Esophagus muscularis mucosa (tissue), 4 donors: ENCODE results near the gene ELFN1. TPM values are rescaled to one million over a fixed set of nuclear protein-coding genes. Genes with fewer than 3 reads are reported as not detected.

Experiments
- DNase-seq: peaks from one replicate; pipeline ENCODE4 v3.0.0-alpha.2; 2017; ENCODE audit errors: extremely low spot score
- H3K27ac ChIP-seq, 4 donors: fragments of 200-600 bp; sonication (generic); replicated peaks in 1 of 4; 1 replicate in 3 of 4; 2 replicates in 1 of 4; pipeline ENCODE4 v1.5.1; 2016 to 2019; ENCODE audit warnings: mild to moderate bottlenecking in 1 of 4
- H3K27me3 ChIP-seq, 4 donors: fragments of 200-600 bp; sonication (generic); one replicate each; pipeline versions ENCODE4 v1.5.1 to v1.6.0; 2016 to 2019
- H3K36me3 ChIP-seq, 4 donors: fragments of 200-600 bp; sonication (generic); one replicate each; pipeline ENCODE4 v1.5.1; 2016 to 2019
- H3K4me1 ChIP-seq, 4 donors: fragments of 200-600 bp; sonication (generic); one replicate each; pipeline ENCODE4 v1.5.1; 2016 to 2019
- H3K4me3 ChIP-seq, 4 donors: fragments of 200-600 bp; sonication (generic); 1 replicate in 2 of 4; 2 replicates in 2 of 4; pipeline ENCODE4 v1.5.1; 2016 to 2019; ENCODE audit warnings: mild to moderate bottlenecking in 4 of 4, moderate library complexity in 1 of 4
- H3K9me3 ChIP-seq, 4 donors: fragments of 200-600 bp; sonication (generic); 1 replicate in 3 of 4; 2 replicates in 1 of 4; pipeline ENCODE4 v1.5.1; 2016 to 2019
- CTCF ChIP-seq, 3 experiments: fragments of 200-600 bp in 2 of 3; fragments of 450-650 bp in 1 of 3; sonication (generic) in 2 of 3; IDR thresholded peaks; one replicate each; pipeline ENCODE4 v1.5.1; 2017 to 2019; ENCODE audit warnings: antibody characterized with exemption in 3 of 3, mild to moderate bottlenecking in 2 of 3, moderate library complexity in 1 of 3
- EP300 ChIP-seq: sonication (generic); formaldehyde crosslinking; IDR thresholded peaks from one replicate; pipeline ENCODE4 v1.6.1; 2017; ENCODE audit warnings: antibody characterized with exemption
- POLR2A ChIP-seq: fragments of 450-650 bp; IDR thresholded peaks from one replicate; pipeline ENCODE4 v1.6.1; 2017; ENCODE audit warnings: antibody characterized with exemption, moderate library complexity, mild to moderate bottlenecking, low read depth
- POLR2AphosphoS5 ChIP-seq, 2 donors: sonication (generic); formaldehyde crosslinking; IDR thresholded peaks; one replicate each; pipeline ENCODE4 v1.6.1; 2017; ENCODE audit warnings: antibody characterized with exemption in 2 of 2
- WGBS: methylation state at CpG from one replicate; pipeline ENCODE4 v1.1.5; 2018; 5-methylcytosine and 5-hydroxymethylcytosine counted together
- intact Hi-C: fragments of 100-400 bp; cut with DNase I; formaldehyde crosslinking; loops from one replicate; pipeline ENCODE4 v1.15.1; 2023
- total RNA-seq, 4 donors: library from RNA; depleted of rRNA; stranded (reverse); fragments of >200 nt; gene quantifications; one replicate each; pipeline versions ENCODE4 v1.1.0 to v1.2.1, GENCODE V29; 2016

The ELFN1 gene
- total RNA-seq, 4 donors from 2014 or later: 0.86 to 3.3 (median 1.9) TPM

DNA sequence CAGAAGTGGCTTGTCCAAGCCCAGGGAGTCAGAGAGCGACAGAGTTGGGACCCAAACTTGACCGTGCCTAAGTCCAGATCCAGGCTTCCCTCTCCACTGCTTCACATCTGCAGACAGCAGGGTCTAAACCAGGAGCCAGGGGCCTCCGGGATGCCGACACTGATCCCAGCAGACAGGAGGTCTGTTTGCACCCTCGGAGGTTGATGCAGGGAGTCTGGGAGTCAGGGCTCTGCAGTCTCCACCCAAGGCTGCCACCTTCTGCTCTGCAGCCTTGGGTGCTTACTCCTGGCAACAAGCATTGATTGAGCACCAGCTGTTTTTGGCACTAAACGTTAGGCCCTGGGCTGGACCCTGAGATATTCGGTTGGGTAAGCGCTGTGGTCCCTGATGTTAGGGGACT lies 21.0 kb downstream of the ELFN1 start:
- 94% methylated on average over 5 of the region's 8 CpGs for WGBS
- Histone ChIP-seq H3K4me3 (no peak overlapping the region), H3K36me3 (peaks cover 0 to 23% (median 0%) of the 10 kb centered on the region in 4 donors), H3K27me3 (peaks cover 0 to 41% (median 0%) of the 10 kb centered on the region in 4 donors), H3K9me3 (no peaks in the 10 kb centered on the region), H3K27ac (peak overlapping the region in 3 of 4 donors; percentile 47 to 55 (median 55)), H3K4me1 (peaks cover 3 to 18% (median 12%) of the 10 kb centered on the region in 4 donors)
- DNase-seq: no peak
- intact Hi-C loops: no loop called here
- TF ChIP-seq EP300 (no peak), POLR2AphosphoS5 (IDR thresholded peaks at IDR 0.05) (no peak), CTCF (IDR thresholded peaks at IDR 0.05) (no peak), POLR2A (no peak)

- 66% methylated on average over 13 of the region's 27 CpGs for WGBS
- H3K27ac ChIP-seq: peak overlapping the region; percentile 47 to 62 (median 55)
- DNase-seq: no peak
These were observed 21.8 kb downstream of the ELFN1 start for GRCh38 chr7:1691601-1692514.

GRCh38 chr7:1692515-1693418 lies 22.7 kb downstream of the ELFN1 start:
- H3K36me3 ChIP-seq: peaks cover 0 to 23% (median 0%) of the 10 kb centered on the region in 4 donors
- peak overlapping the region in 3 of 4 donors; percentile 55 to 62 (median 55) for H3K27ac ChIP-seq
- H3K4me1 ChIP-seq: peaks cover 3 to 18% (median 12%) of the 10 kb centered on the region in 4 donors
- peaks cover 0 to 51% (median 0%) of the 10 kb centered on the region in 4 donors for H3K27me3 ChIP-seq
- no peak overlapping the region for H3K4me3 ChIP-seq
- no peak for DNase-seq
- TF ChIP-seq POLR2AphosphoS5 (IDR thresholded peaks at IDR 0.05): no peak
- TF ChIP-seq CTCF (IDR thresholded peaks at IDR 0.05): no peak
- TF ChIP-seq POLR2A: no peak
- no peak for TF ChIP-seq EP300
- 85% methylated on average over 23 of the region's 27 CpGs for WGBS
- H3K9me3 ChIP-seq: no peaks in the 10 kb centered on the region
- intact Hi-C loops: no loop called here

More at GRCh38 chr7:1691601-1692514, 21.8 kb downstream of the ELFN1 start:
- TF ChIP-seq POLR2AphosphoS5 (IDR thresholded peaks at IDR 0.05): peak; percentile 36 to 37
- TF ChIP-seq POLR2A: no peak
- no peaks in the 10 kb centered on the region for H3K9me3 ChIP-seq
- intact Hi-C loops: no loop called here
- peaks cover 0 to 44% (median 0%) of the 10 kb centered on the region in 4 donors for H3K27me3 ChIP-seq
- peaks cover 3 to 18% (median 12%) of the 10 kb centered on the region in 4 donors for H3K4me1 ChIP-seq
- H3K36me3 ChIP-seq: peaks cover 0 to 23% (median 0%) of the 10 kb centered on the region in 4 donors
- H3K4me3 ChIP-seq: no peak overlapping the region

DNA sequence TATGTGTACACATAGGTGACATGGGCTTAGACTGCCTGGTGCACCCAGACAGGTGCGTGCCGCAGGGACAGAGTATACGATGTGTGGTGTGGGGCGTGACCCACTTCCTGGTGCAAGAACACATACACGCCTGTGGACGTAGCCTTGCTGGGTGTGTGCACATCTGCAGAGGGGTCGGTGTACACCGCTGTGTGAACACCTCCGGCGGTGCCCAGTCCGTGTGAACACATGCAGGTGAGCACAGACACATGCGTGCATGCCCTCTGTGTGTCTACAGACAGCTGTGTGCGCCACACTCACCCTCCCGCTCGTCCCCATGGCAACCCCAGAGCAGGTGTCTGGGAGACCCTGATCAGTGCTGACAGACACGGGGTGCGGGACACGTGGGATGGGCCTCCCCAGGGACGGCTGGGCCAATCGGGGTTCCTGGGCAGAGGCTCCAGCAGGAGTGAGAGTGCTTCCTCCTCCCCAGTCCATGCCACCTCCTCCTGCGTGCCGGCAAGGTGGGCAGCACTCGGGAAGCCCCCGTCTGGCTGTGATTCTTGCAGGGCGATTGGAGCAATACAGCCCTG lies 23.4 kb downstream of the ELFN1 start:
- H3K27ac ChIP-seq: no peak overlapping the region
- H3K36me3 ChIP-seq: peaks cover 0 to 18% (median 0%) of the 10 kb centered on the region in 4 donors
- intact Hi-C loops: no loop called here
- no peak overlapping the region for H3K4me3 ChIP-seq
- peaks cover 0 to 51% (median 0%) of the 10 kb centered on the region in 4 donors for H3K27me3 ChIP-seq
- H3K9me3 ChIP-seq: no peaks in the 10 kb centered on the region
- H3K4me1 ChIP-seq: peaks cover 3 to 18% (median 12%) of the 10 kb centered on the region in 4 donors
- no peak for TF ChIP-seq POLR2A
- no peak for TF ChIP-seq CTCF (IDR thresholded peaks at IDR 0.05)
- TF ChIP-seq EP300: no peak
- WGBS: 76% methylated on average over 23 of the region's 25 CpGs
- DNase-seq: no peak
